ENCODE measurements around the gene CELSR1.

The CELSR1 gene

GRCh38 chr22:46478083-46478551 lies 59.3 kb downstream of the CELSR1 start:
- Histone ChIP-seq H3K27ac (no peak overlapping the region), H3K27me3 (replicated peaks) (no peaks in the 10 kb centered on the region), H3K4me3 (ENCODE audit: low read depth, low read length) (no peak overlapping the region), H3K36me3 (replicated peaks) (no peaks in the 10 kb centered on the region)
- TF ChIP-seq, protein P1, sequence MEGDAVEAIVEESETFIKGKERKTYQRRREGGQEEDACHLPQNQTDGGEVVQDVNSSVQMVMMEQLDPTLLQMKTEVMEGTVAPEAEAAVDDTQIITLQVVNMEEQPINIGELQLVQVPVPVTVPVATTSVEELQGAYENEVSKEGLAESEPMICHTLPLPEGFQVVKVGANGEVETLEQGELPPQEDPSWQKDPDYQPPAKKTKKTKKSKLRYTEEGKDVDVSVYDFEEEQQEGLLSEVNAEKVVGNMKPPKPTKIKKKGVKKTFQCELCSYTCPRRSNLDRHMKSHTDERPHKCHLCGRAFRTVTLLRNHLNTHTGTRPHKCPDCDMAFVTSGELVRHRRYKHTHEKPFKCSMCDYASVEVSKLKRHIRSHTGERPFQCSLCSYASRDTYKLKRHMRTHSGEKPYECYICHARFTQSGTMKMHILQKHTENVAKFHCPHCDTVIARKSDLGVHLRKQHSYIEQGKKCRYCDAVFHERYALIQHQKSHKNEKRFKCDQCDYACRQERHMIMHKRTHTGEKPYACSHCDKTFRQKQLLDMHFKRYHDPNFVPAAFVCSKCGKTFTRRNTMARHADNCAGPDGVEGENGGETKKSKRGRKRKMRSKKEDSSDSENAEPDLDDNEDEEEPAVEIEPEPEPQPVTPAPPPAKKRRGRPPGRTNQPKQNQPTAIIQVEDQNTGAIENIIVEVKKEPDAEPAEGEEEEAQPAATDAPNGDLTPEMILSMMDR (IDR thresholded peaks at IDR 0.05; ENCODE audit: low read depth, low read length, missing control alignments): no peak
- no peak for DNase-seq
- in situ Hi-C loops (cut with HindIII; ENCODE audit: low pct_ligation_motif_present, low sequenced_read_pairs): loop anchor here (25.0 kb wide), 1 partner anchor 141 kb away; the partner anchor contains the start of gene TRMU

GRCh38 chr22:46476547-46476941 lies 60.9 kb downstream of the CELSR1 start:
- TF ChIP-seq, protein P1 (IDR thresholded peaks at IDR 0.05; ENCODE audit: low read depth, low read length, missing control alignments): no peak

GRCh38 chr22:46473896-46474557 lies 63.4 kb downstream of the CELSR1 start:
- DNase-seq: no peak
- TF ChIP-seq, protein P1 (IDR thresholded peaks at IDR 0.05; ENCODE audit: low read depth, low read length, missing control alignments): no peak
- Histone ChIP-seq H3K36me3 (replicated peaks) (no peaks in the 10 kb centered on the region), H3K4me3 (ENCODE audit: low read depth, low read length) (no peak overlapping the region), H3K27ac (no peak overlapping the region), H3K27me3 (replicated peaks) (no peaks in the 10 kb centered on the region)
- in situ Hi-C loops (cut with HindIII; ENCODE audit: low pct_ligation_motif_present, low sequenced_read_pairs): no loop called here

More at GRCh38 chr22:46476547-46476941, 60.9 kb downstream of the CELSR1 start:
- no peak overlapping the region for H3K27ac ChIP-seq
- in situ Hi-C loops (cut with HindIII; ENCODE audit: low pct_ligation_motif_present, low sequenced_read_pairs): loop anchor here (25.0 kb wide), 1 partner anchor 139 kb away; the partner anchor contains the start of gene TRMU
- H3K4me3 ChIP-seq (ENCODE audit: low read depth, low read length): no peak overlapping the region
- DNase-seq: no peak
- no peaks in the 10 kb centered on the region for H3K27me3 ChIP-seq (replicated peaks)
- H3K36me3 ChIP-seq (replicated peaks): no peaks in the 10 kb centered on the region

DNA sequence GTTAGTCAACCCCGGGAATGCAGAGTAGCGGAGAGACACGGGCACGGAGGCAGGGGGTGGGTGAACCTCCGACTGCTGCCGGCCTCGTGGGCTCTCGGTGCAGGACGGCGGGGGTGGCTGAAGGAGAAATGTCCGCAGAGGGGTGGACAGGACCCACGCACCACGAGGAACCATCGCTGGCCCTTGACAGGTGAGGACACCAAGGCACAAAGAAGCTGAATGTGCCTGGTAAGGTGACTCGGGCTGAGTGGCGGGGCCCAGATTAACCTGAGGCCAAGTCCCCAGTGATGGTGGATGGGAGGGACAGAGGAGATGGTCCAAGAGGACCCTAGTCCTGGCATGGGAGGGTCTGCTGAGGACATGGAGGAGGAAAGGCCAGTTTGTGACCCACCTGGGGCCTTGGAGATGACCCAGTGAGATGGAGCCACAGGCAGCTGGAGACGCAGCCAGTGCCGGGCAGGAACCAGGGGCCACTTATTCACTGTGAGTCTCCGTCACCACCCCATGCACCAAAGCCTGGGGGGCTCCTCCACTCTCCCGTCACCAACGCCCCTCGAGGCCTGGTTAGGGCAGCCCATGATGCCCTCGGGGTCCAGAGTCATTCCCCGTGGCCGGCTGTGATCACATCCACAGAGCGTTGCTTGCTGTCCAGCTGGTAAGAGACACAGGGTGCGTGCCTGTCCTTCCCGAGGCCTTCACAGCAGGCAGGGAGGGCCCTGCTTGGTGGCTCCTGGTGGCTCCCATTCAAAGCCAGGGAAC lies 64.2 kb downstream of the CELSR1 start:
- DNase-seq: no peak
- Histone ChIP-seq H3K36me3 (replicated peaks) (no peaks in the 10 kb centered on the region), H3K4me3 (ENCODE audit: low read depth, low read length) (no peak overlapping the region), H3K27me3 (replicated peaks) (no peaks in the 10 kb centered on the region), H3K27ac (no peak overlapping the region)
- TF ChIP-seq, protein P1 (IDR thresholded peaks at IDR 0.05; ENCODE audit: low read depth, low read length, missing control alignments): no peak
- in situ Hi-C loops (cut with HindIII; ENCODE audit: low pct_ligation_motif_present, low sequenced_read_pairs): no loop called here

DNA sequence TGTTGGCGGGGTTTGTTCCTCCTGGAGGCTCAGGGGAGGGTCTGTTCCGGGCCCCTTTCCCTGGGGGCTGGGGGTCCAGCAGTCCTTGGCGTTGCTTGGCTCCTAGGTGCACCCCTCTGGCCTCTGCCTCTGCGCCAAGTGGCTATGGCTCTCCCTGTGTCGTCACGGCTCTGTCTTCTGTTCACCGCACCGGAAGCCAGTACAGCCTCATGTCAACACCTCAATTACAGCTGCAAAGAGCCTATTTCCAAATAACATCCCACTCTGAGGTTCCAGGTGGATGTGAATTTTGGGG lies 64.8 kb downstream of the CELSR1 start:
- Histone ChIP-seq H3K27ac (no peak overlapping the region), H3K27me3 (replicated peaks) (no peaks in the 10 kb centered on the region), H3K36me3 (replicated peaks) (no peaks in the 10 kb centered on the region), H3K4me3 (ENCODE audit: low read depth, low read length) (no peak overlapping the region)
- DNase-seq: no peak
- TF ChIP-seq, protein P1 (IDR thresholded peaks at IDR 0.05; ENCODE audit: low read depth, low read length, missing control alignments): no peak
- in situ Hi-C loops (cut with HindIII; ENCODE audit: low pct_ligation_motif_present, low sequenced_read_pairs): no loop called here

Data from brain microvascular endothelial cell (primary cell).